IPS DF 6.9 (cell line): Measurements from ENCODE around the gene FKBP10.
A peak's percentile ranks its signal among the peaks of the same experiment; 100 is the strongest.
"Not testable (repeated sequence)": the region's sequence is repeated elsewhere in the genome, so short reads cannot be mapped to it uniquely, and the experiment has no call there.

ENCODE experiments used
- DNase-seq: peaks from one replicate; pipeline ENCODE4 v3.0.0-alpha.2; 2013; ENCODE audit warnings: low read depth, low spot score
- H3K27ac ChIP-seq: one replicate; pipeline ENCODE4 v1.5.1; 2013; ENCODE audit warnings: low read length, control low read depth
- H3K27me3 ChIP-seq: 2 replicates; pipeline ENCODE4 v1.6.1; 2013; ENCODE audit warnings: mild to moderate bottlenecking, low read length; ENCODE audit not compliant: control insufficient read depth, insufficient read depth
- H3K36me3 ChIP-seq: 2 replicates; pipeline ENCODE4 v1.6.1; 2013; ENCODE audit warnings: low read length; ENCODE audit not compliant: control insufficient read depth, insufficient read depth
- H3K4me1 ChIP-seq: 2 replicates; pipeline ENCODE4 v1.6.1; 2013; ENCODE audit warnings: low read length; ENCODE audit not compliant: control insufficient read depth, insufficient read depth
- H3K4me3 ChIP-seq: 2 replicates; pipeline ENCODE4 v1.5.1; 2013; ENCODE audit warnings: mild to moderate bottlenecking, low read length
- H3K9me3 ChIP-seq: 2 replicates; pipeline ENCODE4 v1.6.1; 2013; ENCODE audit warnings: low read length, inconsistent platforms; ENCODE audit not compliant: control insufficient read depth, insufficient read depth
- WGBS: extraction: QIAGEN DNeasy Blood & Tissue Kit; methylation state at CpG from one replicate; pipeline ENCODE4 v1.1.7; 2013; ENCODE audit warnings: mixed read lengths, missing lambda C conversion rate; ENCODE audit not compliant: insufficient read length, insufficient coverage; 5-methylcytosine and 5-hydroxymethylcytosine counted together

FKBP10 gene

DNA sequence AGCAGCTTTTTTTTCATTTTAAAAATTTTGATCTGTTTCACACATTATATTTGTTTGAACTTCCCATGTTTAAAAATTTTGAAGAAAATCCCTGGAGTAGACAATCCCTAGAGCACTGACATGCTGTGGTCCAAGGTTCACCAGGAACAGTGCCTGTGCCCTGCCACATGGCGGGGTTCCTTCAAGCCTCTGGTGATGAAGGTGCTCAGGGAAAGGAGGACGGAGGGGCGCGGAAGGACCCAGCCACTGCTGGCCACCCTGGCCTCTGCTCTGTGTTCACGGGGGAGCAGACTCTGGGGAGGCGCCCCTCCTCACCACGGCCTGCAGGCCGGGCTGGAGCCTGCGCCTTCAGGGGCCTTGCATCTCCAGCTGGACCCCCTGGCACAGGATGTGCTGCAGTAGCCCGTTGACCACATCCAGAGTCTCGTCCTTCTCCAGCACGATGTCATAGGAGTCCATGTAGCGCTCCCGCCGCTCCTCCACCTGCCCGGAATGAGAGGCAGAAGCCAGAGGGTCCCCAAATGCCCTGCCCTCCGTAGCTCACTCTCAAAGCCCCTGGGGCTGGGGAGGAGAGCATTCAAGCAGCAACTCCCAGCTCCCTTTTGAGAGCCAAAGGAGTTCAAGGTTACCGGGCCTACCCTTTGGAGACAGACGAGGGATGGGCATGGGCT is 12.5 kb downstream of the FKBP10 start:
- Histone ChIP-seq H3K4me1 (no peaks in the 10 kb centered on the region), H3K36me3 (peaks cover 25% of the 10 kb centered on the region), H3K9me3 (no peaks in the 10 kb centered on the region), H3K27ac (no peak overlapping the region), H3K27me3 (no peaks in the 10 kb centered on the region), H3K4me3 (no peak overlapping the region)
- WGBS: no CpG with 5 or more reads among the region's 19 CpGs
- no peak for DNase-seq

DNA sequence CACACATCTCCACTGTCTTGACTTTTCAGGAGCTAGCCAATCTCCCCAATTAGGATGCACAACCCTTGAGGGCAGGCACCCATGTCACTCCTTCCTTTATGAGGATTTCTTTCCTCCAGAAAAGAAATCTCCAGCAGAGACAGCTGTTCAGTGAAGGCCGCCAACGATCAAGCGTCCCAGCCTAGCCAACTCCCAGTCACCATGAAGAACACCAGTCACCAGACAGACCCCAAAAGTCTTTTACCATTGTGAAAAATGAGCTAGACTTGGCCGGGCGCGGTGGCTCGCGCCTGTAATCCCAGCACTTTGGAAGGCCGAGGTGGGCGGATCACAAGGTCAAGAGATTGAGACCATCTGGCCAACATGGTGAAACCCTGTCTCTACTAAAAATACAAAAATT is 17.2 kb downstream of the FKBP10 start:
- not testable (repeated sequence) for H3K27me3 ChIP-seq, H3K4me1 ChIP-seq, H3K9me3 ChIP-seq, H3K4me3 ChIP-seq, DNase-seq, H3K27ac ChIP-seq
- H3K36me3 ChIP-seq: peaks cover 18% of the 10 kb centered on the region
- WGBS: no CpG with 5 or more reads among the region's 10 CpGs

DNA sequence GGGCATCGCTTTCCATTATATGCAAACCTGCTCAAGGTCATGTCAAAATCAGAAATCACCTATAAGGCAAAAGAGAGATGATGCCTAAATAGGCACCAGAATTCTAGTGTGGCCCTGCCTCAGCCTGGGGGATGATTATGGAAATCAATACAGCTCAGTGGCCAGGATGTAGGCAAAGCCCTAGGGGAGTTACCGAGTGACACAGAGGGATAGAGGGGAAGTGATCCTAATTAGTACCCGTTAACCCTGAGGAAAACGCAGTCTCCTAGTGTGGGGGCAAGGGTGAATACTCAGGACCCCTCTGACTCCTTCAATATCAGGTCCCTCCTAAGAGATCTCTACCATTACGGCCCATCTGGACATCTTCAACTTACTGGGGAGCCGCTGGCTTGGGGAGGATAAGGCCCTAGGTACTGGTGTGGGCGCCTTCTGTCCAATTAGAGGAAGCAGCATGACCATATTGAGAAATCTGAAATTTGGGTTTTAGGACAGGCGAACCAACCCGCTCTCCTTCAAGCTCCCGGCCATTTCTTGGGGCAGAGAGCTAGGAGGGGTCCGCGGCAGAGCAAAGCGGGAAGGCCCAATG is 22.5 kb downstream of the FKBP10 start:
- DNase-seq: no peak
- Histone ChIP-seq H3K4me1 (no peaks in the 10 kb centered on the region), H3K4me3 (peak overlapping the region; percentile 48; the same call in 1 of the 2 replicates), H3K27me3 (no peaks in the 10 kb centered on the region), H3K36me3 (peaks cover 3% of the 10 kb centered on the region; the same call in 1 of the 2 replicates), H3K27ac (no peak overlapping the region), H3K9me3 (no peaks in the 10 kb centered on the region)
- no CpG with 5 or more reads among the region's 13 CpGs for WGBS

DNA sequence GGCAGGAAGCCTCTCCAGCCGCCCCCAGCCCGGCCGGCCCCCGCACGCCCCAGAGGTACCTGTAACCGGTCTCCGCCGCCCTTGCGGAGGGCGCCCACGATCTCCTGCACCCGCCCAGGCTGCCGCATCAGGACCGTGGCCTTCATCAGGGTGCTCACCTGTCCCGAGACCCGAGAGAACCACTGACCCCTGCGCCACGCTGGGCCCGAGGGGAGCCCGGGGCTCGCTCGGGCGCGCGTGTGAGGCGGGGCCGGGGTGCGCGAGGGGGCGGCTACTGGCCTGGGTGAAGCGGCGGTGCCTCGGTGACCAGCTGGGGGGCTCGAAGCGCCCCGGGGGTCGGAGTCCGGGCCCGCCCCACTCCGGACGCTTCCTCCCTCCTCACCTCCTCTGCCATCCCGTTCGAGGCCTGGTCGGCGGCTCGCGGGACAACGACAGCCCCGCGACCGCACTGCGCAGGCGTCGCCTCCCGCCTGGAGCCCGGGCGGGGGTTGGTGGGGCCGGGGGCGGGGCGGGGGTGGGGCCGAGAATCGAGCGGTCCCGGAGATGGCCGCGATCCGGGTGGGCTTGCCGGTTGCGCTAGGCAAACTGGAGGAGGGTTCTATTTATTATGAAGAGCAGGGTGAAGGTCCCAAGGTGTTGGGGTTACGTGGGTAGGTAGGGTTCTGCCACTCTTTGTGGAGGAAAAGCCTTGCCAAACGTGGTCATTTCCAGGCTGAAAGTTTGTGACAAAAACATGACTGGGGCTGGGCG is 23.2 kb downstream of the FKBP10 start, which contains the start of gene NT5C3B:
TSS of gene NT5C3B (minus strand) at position 433 of the 750 bp plus-strand sequence. CDS start at position 394, 39 bp downstream.
- no peak for DNase-seq
- H3K4me3 ChIP-seq: peak within 1 kb of the TSS; percentile 48
- H3K27ac ChIP-seq: no peak within 1 kb of the TSS
- no peaks in the 10 kb centered on the region; the same call in 1 of the 2 replicates for H3K36me3 ChIP-seq
- no CpG with 5 or more reads among the region's 72 CpGs for WGBS
- H3K27me3 ChIP-seq: no peaks in the 10 kb centered on the region
- no peaks in the 10 kb centered on the region for H3K9me3 ChIP-seq
- H3K4me1 ChIP-seq: no peaks in the 10 kb centered on the region

DNA sequence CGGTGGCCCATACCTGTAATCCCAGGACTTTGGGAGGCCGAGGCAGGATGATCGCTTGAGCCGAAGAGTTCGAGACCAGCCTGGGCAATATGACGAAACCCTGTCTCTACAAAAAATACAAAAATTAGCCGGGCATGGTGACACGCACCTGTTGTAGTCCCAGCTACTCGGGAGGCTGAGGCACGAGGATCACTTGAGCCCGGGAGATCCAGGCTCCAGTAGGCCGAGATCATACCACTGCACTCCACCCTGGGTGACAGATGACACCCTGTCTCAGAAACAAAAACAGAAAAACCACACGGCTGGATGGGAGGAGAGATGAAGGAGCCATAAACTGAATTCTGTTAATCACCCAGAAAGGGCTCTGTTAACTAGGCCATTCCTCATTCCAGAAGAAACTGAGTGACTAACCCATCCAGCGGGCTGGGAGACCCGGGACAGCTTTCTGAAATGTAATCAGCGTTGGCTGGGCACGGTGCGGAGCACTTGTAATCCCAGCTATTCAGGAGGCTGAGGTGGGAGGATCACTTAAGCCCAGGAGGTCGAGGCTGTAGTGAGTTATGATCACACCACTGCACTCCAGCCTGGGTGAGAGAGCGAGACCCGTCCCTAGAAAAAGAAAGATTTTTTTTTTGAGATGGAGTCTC is 23.9 kb downstream of the FKBP10 start:
- no peak overlapping the region for H3K27ac ChIP-seq

DNA sequence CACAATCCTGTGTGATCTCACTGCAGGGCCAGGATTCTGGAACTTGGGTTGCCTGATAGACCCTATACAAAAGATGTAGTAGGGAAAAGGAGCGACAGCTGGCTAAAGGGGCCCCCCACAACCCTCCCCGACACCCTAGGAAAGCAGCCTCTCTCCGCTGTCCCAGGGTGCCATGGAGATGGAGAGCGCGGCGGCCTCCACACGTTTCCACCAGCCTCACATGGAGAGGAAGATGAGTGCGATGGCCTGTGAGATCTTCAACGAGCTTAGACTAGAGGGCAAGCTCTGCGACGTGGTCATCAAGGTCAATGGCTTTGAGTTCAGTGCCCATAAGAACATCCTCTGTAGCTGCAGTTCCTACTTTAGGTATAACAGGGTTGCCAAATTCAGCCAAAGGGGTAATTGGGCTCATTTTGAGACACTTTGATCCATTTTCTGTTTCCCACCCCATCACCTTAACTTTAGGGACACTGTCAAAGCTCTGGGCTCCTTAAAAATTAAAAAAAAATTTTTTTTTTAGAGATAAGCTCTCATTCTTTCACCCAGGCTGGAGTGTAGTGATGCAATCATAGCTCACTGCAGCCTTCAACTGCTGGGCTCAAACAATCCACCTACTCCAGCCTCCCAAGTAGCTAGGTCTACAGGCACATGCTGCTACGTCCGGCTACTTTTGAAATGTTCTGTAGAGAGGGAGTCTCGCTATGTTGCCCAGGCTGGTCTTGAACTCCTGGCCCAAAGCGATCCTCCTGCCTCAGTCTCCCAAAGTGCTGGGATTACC is 25.1 kb downstream of the FKBP10 start, which contains the start of gene KLHL10:
TSS of gene KLHL10 (plus strand) at position 65 of the 778 bp plus-strand sequence. CDS start at position 173, 108 bp downstream.
- WGBS: no CpG with 5 or more reads among the region's 15 CpGs
- Histone ChIP-seq H3K27ac (no peak within 1 kb of the TSS), H3K36me3 (no peaks in the 10 kb centered on the region), H3K4me3 (no peak within 1 kb of the TSS), H3K27me3 (no peaks in the 10 kb centered on the region), H3K4me1 (no peaks in the 10 kb centered on the region), H3K9me3 (no peaks in the 10 kb centered on the region)
- DNase-seq: no peak

More for the DNA sequence above, 23.9 kb downstream of the FKBP10 start:
- no peaks in the 10 kb centered on the region for H3K27me3 ChIP-seq
- H3K4me3 ChIP-seq: no peak overlapping the region; the same call in 1 of the 2 replicates
- H3K9me3 ChIP-seq: no peaks in the 10 kb centered on the region
- no peaks in the 10 kb centered on the region for H3K4me1 ChIP-seq
- no peak for DNase-seq
- WGBS: no CpG with 5 or more reads among the region's 21 CpGs
- H3K36me3 ChIP-seq: no peaks in the 10 kb centered on the region

DNA sequence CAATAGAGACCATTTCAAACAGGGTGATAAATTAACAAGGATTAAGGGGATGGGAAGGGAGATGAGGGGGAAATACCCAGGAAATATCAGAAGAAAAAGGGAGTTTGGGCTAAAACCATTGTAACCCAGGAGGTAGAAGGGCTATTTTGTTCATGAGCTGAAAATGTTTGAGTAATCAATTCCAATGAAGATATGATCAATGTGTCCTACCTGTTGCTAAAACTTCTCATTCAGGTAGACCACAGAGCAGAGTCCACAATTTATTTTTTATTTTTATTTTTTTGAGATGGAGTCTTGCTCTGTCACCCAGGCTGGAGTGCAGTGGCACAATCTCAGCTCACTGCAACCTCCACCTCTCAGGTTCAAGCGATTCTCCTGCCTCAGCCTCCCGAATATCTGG is 26.6 kb downstream of the FKBP10 start:
- not testable (repeated sequence) for H3K4me1 ChIP-seq, H3K36me3 ChIP-seq

DNA sequence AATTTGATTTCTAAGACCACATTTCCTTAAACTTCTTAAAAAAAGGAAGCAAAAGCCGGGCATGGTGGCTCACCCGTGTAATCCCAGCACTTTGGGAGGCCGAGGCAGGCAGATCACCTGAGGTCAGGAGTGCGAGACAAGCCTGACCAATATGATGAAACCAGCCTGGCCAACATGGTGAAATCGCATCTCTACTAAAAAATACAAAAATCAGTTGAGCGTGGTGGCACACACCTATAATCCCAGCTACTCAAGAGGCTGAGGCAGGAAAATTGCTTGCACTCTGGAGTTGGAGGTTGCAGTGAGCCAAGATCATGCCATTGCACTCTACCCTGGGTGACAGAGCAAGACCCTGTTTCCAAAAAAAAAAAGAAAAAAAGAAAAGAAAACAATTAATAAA is 28.0 kb downstream of the FKBP10 start:
- not testable (repeated sequence) for H3K4me3 ChIP-seq, H3K36me3 ChIP-seq, H3K27me3 ChIP-seq, H3K27ac ChIP-seq, DNase-seq, H3K4me1 ChIP-seq, H3K9me3 ChIP-seq
- WGBS: no CpG with 5 or more reads among the region's 6 CpGs

More for the DNA sequence above, 26.6 kb downstream of the FKBP10 start:
- not testable (repeated sequence) for H3K27ac ChIP-seq, DNase-seq, H3K4me3 ChIP-seq, H3K27me3 ChIP-seq, H3K9me3 ChIP-seq
- WGBS: no CpG with 5 or more reads among the region's 2 CpGs

DNA sequence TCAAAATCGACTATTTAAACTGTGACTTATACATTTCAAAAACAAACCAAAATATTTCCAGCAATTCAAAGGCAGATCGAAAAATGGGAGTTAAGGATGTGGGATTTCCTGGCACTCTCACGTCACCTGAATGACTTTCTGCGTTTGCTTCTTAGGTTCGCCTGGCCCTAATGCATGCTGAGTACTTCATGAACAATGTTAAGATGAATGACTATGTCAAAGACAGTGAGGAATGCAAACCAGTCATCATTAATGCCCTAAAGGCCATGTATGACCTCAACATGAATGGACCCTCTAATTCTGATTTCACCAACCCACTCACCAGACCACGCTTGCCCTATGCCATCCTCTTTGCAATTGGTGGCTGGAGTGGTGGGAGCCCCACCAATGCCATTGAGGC is 32.2 kb downstream of the FKBP10 start:
- no CpG with 5 or more reads among the region's 6 CpGs for WGBS
- no peaks in the 10 kb centered on the region for H3K9me3 ChIP-seq
- H3K4me3 ChIP-seq: no peak overlapping the region
- H3K36me3 ChIP-seq: no peaks in the 10 kb centered on the region
- no peaks in the 10 kb centered on the region for H3K27me3 ChIP-seq
- no peak overlapping the region for H3K27ac ChIP-seq
- H3K4me1 ChIP-seq: no peaks in the 10 kb centered on the region
- DNase-seq: no peak
